PC-3 (cell line): ENCODE results near the gene TACR2. TPM values are rescaled to one million over a fixed set of nuclear protein-coding genes. Genes with fewer than 3 reads are reported as not detected.

Source experiments
- ATAC-seq: fragments of 200-7000 bp; cut with Tn5 transposase; 2 replicates; pipeline ENCODE4 v1.9.1; 2020; ENCODE audit warnings: mild to moderate bottlenecking, moderate library complexity
- BruUV-seq: library from RNA; stranded (reverse); fragments of 400-500 nt; replicated peaks from 2 replicates; lab custom pipeline; 2021; lab: Mats Ljungman, UMichigan
- CTCF ChIA-PET: fragments of 300-600 bp; sonication (Branson Sonifier 250); formaldehyde crosslinking; loops from one replicate; lab custom pipeline; 2022; ENCODE audit warnings: antibody characterized with exemption; lab: Charles Lee
- POLR2A ChIA-PET: fragments of 300-600 bp; sonication (Branson Sonifier 250); formaldehyde crosslinking; loops from one replicate; lab custom pipeline; 2022; ENCODE audit warnings: antibody characterized with exemption; ENCODE audit not compliant: unreplicated experiment; lab: Charles Lee
- DNase-seq: peaks from one replicate; pipeline ENCODE4 v3.0.0-alpha.2; 2015
- H2AFZ ChIP-seq: fragments of 300-600 bp; sonication (generic); 2 replicates; pipeline ENCODE4 v1.6.0; 2016; ENCODE audit warnings: antibody characterized with exemption, low read length
- H3F3A ChIP-seq: fragments of 300-600 bp; sonication (generic); one replicate; pipeline ENCODE4 v1.6.0; 2017; ENCODE audit warnings: antibody characterized with exemption, low read length, control low read depth, mild to moderate bottlenecking; ENCODE audit not compliant: unreplicated experiment
- H3K27ac ChIP-seq: fragments of 300-600 bp; sonication (generic); 2 replicates; pipeline ENCODE4 v1.5.1; 2016; ENCODE audit warnings: mild to moderate bottlenecking, low read length
- H3K27me3 ChIP-seq: fragments of 300-600 bp; sonication (generic); 2 replicates; pipeline ENCODE4 v1.6.1; 2016; ENCODE audit warnings: low read length, mixed read lengths
- H3K36me3 ChIP-seq: fragments of 300-600 bp; sonication (generic); 2 replicates; pipeline ENCODE4 v1.6.1; 2016; ENCODE audit warnings: low read depth, mixed run types, low read length, mixed read lengths
- H3K4me1 ChIP-seq: fragments of 300-600 bp; sonication (generic); 2 replicates; pipeline ENCODE4 v1.5.1; 2016; ENCODE audit warnings: low read length; ENCODE audit not compliant: insufficient read depth
- H3K4me2 ChIP-seq: fragments of 300-600 bp; sonication (generic); 2 replicates; pipeline ENCODE4 v1.6.0; 2016; ENCODE audit warnings: low read length
- H3K4me3 ChIP-seq: fragments of 300-600 bp; sonication (generic); 2 replicates; pipeline ENCODE4 v1.5.1; 2016; ENCODE audit warnings: mild to moderate bottlenecking, low read length, mixed read lengths
- H3K79me2 ChIP-seq: fragments of 300-600 bp; sonication (generic); 2 replicates; pipeline ENCODE4 v1.6.1; 2017; ENCODE audit warnings: low read length, mixed read lengths
- H3K9ac ChIP-seq: fragments of 300-600 bp; sonication (generic); 2 replicates; pipeline ENCODE4 v1.6.0; 2016; ENCODE audit warnings: mild to moderate bottlenecking, low read length
- H3K9me2 ChIP-seq: fragments of 300-600 bp; sonication (generic); replicated peaks from 2 replicates; pipeline ENCODE4 v1.6.1; 2016; ENCODE audit warnings: mixed run types, low read length, mixed read lengths
- H3K9me3 ChIP-seq: fragments of 300-600 bp; sonication (generic); 2 replicates; pipeline ENCODE4 v1.6.1; 2016; ENCODE audit warnings: low read length, mixed read lengths
- H4K20me1 ChIP-seq: fragments of 300-600 bp; sonication (generic); 2 replicates; pipeline ENCODE4 v1.6.1; 2016; ENCODE audit warnings: low read length, mixed read lengths
- EZH2 ChIP-seq: fragments of 300-600 bp; sonication (generic); IDR thresholded peaks from one replicate; pipeline ENCODE4 v1.6.1; 2017; ENCODE audit warnings: antibody characterized with exemption, mild to moderate bottlenecking, low read length; ENCODE audit not compliant: unreplicated experiment
- EZH2phosphoT487 ChIP-seq: fragments of 300-600 bp; sonication (generic); IDR thresholded peaks from 2 replicates; pipeline ENCODE4 v1.6.1; 2018; ENCODE audit warnings: mild to moderate bottlenecking, antibody characterized with exemption, low read length, borderline replicate concordance
- intact Hi-C: fragments of 100-400 bp; cut with micrococcal nuclease; formaldehyde crosslinking; loops from 2 replicates; pipeline ENCODE4 v1.9.0; 2023
- total RNA-seq: library from RNA; depleted of rRNA; stranded (reverse); fragments of >200 nt; gene quantifications from 2 replicates; pipeline ENCODE4 v1.2.3, GENCODE V29; 2014
- TF ChIP-seq, protein P1 (sequence below): fragments of 300-600 bp; sonication (generic); conservative IDR thresholded peaks from 2 replicates; pipeline ENCODE4 v1.5.1; 2017; ENCODE audit warnings: antibody characterized with exemption, low read depth, mild to moderate bottlenecking, low read length

Gene TACR2
- total RNA-seq, 1 experiment from 2014 or later: 0.40 TPM

DNA sequence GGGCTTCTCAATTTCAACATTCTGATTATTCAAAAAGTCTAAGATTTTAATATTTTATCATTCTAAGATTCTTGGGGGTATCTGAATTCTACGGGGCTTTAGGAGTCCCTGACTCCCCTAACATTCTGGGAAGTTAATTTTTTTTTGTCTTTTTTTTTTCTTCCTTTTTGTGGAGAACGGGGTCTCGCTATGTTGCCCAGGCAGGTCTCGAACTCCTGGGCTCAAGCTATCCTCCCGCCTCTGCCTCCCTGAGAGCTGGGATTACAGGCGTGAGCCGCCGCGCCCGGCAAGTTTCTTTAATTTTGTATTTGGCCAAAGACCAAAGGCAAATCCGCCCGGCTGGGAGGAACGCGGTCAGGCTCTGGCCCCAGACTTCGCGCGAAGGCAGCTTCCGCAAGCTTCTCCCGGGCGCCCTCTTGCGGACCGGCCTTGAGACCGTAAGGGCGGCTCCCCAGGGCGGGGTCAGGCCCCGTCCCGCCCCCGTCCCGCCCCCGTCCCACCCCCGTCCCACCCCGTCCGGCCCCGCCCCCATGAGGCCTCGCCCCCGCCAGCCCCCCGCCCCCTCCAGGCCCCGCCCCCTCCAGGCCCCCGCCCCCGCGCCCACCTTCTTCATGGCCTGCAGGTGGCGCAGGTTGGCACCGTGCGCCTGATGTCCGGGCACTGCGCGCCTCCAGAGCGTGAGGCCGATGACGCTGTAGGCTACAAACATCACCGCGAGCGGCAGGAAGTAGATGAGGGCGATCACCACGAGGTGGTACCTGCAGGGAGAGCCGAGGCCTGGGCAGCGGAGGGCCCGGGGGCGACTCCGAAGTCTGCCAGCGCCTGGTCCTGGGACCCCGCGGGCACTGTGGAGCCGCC is 8.2 kb downstream of the TACR2 start:
- H3F3A ChIP-seq: no peaks in the 10 kb centered on the region
- ChIA-PET CTCF (interaction anchor here (0.6 to 2.2 kb wide), 29 partner anchors 11 to 970 kb away, joined by 3 to 18 read pairs (median 4); no protein-coding TSS in a partner anchor), POLR2A (interaction anchor here (0.5 to 0.6 kb wide), 4 partner anchors 41 to 1076 kb away, joined by 3 to 8 read pairs (median 6); partner anchors contain the start of gene HNRNPH3)
- DNase-seq (peak; percentile 99), ATAC-seq (peak; percentile 82)
- BruUV-seq: no TSS peak
- peak overlapping the region; percentile 73 for H3K4me2 ChIP-seq
- H2AFZ ChIP-seq: peak overlapping the region; percentile 87
- no peaks in the 10 kb centered on the region for H4K20me1 ChIP-seq
- H3K9me2 ChIP-seq: no peaks in the 10 kb centered on the region
- peak overlapping the region; percentile 28 for H3K27ac ChIP-seq
- H3K27me3 ChIP-seq: no peaks in the 10 kb centered on the region
- TF ChIP-seq EZH2phosphoT487: no peak
- TF ChIP-seq, protein P1, sequence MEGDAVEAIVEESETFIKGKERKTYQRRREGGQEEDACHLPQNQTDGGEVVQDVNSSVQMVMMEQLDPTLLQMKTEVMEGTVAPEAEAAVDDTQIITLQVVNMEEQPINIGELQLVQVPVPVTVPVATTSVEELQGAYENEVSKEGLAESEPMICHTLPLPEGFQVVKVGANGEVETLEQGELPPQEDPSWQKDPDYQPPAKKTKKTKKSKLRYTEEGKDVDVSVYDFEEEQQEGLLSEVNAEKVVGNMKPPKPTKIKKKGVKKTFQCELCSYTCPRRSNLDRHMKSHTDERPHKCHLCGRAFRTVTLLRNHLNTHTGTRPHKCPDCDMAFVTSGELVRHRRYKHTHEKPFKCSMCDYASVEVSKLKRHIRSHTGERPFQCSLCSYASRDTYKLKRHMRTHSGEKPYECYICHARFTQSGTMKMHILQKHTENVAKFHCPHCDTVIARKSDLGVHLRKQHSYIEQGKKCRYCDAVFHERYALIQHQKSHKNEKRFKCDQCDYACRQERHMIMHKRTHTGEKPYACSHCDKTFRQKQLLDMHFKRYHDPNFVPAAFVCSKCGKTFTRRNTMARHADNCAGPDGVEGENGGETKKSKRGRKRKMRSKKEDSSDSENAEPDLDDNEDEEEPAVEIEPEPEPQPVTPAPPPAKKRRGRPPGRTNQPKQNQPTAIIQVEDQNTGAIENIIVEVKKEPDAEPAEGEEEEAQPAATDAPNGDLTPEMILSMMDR: peak; percentile 61
- H3K4me3 ChIP-seq: peak overlapping the region; percentile 42; the same call in 1 of the 2 replicates
- intact Hi-C loops: loop anchor here (1.0 to 5.0 kb wide), 3 partner anchors 38 to 171 kb away; no protein-coding TSS in a partner anchor
- peak overlapping the region; percentile 60 for H3K9ac ChIP-seq
- peaks cover 6% of the 10 kb centered on the region for H3K36me3 ChIP-seq
- H3K9me3 ChIP-seq: no peaks in the 10 kb centered on the region
- H3K4me1 ChIP-seq: peaks cover 30% of the 10 kb centered on the region
- no peaks in the 10 kb centered on the region for H3K79me2 ChIP-seq

DNA sequence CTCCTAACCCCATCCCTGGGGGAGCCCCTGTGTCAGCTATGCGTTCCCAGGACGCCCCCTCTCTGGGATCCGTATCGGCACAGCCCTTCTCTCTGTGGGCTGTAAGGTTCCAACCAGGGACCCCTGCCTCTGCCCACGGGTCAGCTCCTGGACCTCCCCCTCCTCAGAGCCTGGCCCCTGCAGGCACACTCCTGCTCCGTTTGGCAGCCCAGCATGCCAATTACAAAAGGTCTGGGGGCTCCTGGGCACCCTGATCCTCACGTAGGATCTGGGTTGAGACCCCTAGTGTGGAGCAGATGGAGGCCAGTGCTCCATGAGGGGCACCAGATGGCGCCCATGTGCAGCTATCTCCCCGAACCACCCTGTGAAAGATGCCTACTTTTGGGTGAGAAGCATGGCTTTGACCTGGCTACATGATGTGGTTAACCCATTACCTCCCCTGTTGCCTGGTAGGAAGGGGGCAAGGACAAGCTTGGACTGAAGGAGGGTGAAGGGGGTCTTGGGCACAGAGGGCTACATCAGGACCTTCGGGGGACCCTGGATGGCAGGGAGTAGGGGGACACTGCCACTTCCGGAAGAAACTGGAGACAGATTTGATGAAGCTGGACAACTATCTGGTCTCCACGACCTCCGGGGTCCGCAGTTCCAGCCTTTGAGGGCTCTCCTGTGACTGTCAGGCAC is 9.0 kb downstream of the TACR2 start:
- no peaks in the 10 kb centered on the region for H3F3A ChIP-seq
- intact Hi-C loops: loop anchor here (1.0 to 5.0 kb wide), 4 partner anchors 39 to 232 kb away; no protein-coding TSS in a partner anchor
- H3K4me3 ChIP-seq: no peak overlapping the region; the same call in 1 of the 2 replicates
- CTCF ChIA-PET: interaction anchor here (0.6 to 2.2 kb wide), 29 partner anchors 10 to 971 kb away, joined by 3 to 18 read pairs (median 4); no protein-coding TSS in a partner anchor
- H3K9me2 ChIP-seq: no peaks in the 10 kb centered on the region
- H3K36me3 ChIP-seq: peaks cover 11% of the 10 kb centered on the region
- no peak overlapping the region for H3K27ac ChIP-seq
- no TSS peak for BruUV-seq
- peak; percentile 15; the same call in 1 of the 2 replicates for ATAC-seq
- H4K20me1 ChIP-seq: no peaks in the 10 kb centered on the region
- H3K79me2 ChIP-seq: no peaks in the 10 kb centered on the region
- H3K4me1 ChIP-seq: peaks cover 30% of the 10 kb centered on the region
- POLR2A ChIA-PET: interaction anchor here (0.5 to 0.6 kb wide), 4 partner anchors 42 to 1076 kb away, joined by 3 to 8 read pairs (median 6); partner anchors contain the start of gene HNRNPH3
- no peak for TF ChIP-seq EZH2
- no peak for TF ChIP-seq EZH2phosphoT487
- TF ChIP-seq, protein P1: peak; percentile 93
- H3K9ac ChIP-seq: peak overlapping the region; percentile 44; the same call in 1 of the 2 replicates
- peak overlapping the region; percentile 77 for H2AFZ ChIP-seq
- DNase-seq: peak; percentile 65
- H3K27me3 ChIP-seq: no peaks in the 10 kb centered on the region
- H3K4me2 ChIP-seq: peak overlapping the region; percentile 73
- H3K9me3 ChIP-seq: no peaks in the 10 kb centered on the region
